Gastrocnemius medialis (tissue), 4 donors: Measurements from ENCODE around the gene DAZ2. TPM values are rescaled to one million over a fixed set of nuclear protein-coding genes. Genes with fewer than 3 reads are reported as not detected.
"Not testable (repeated sequence)": the region's sequence is repeated elsewhere in the genome, so short reads cannot be mapped to it uniquely, and the experiment has no call there.

Experiments used
- ATAC-seq, 2 donors: fragments of 150-250 bp; one replicate each; pipeline ENCODE4 v1.9.1; 2016
- DNase-seq, 2 donors: peaks; one replicate each; pipeline ENCODE4 v3.0.0-alpha.2; 2019
- H3K27ac ChIP-seq, 4 donors: fragments of 200-600 bp; sonication (generic); 1 replicate in 1 of 4; 2 replicates in 3 of 4; pipeline ENCODE4 v1.5.1; 2016 to 2018; ENCODE audit warnings: mild to moderate bottlenecking in 2 of 4, moderate library complexity in 1 of 4
- H3K27me3 ChIP-seq, 3 donors: fragments of 200-600 bp; sonication (generic) in 2 of 3; 1 replicate in 1 of 3; 2 replicates in 2 of 3; pipeline versions ENCODE4 v1.5.1 to v1.6.0; 2016 to 2019; ENCODE audit warnings: mild to moderate bottlenecking in 1 of 3, moderate library complexity in 1 of 3
- H3K36me3 ChIP-seq, 2 donors: fragments of 200-600 bp; sonication (generic) in 1 of 2; one replicate each; pipeline ENCODE4 v1.5.1; 2017 to 2018
- H3K4me1 ChIP-seq, 2 donors: fragments of 200-600 bp; sonication (generic) in 1 of 2; one replicate each; pipeline ENCODE4 v1.5.1; 2016 to 2017; ENCODE audit warnings: mild to moderate bottlenecking in 2 of 2
- H3K4me3 ChIP-seq, 4 donors: fragments of 200-600 bp; sonication (generic) in 3 of 4; 1 replicate in 1 of 4; 2 replicates in 3 of 4; pipeline ENCODE4 v1.5.1; 2016 to 2019; ENCODE audit warnings: mild to moderate bottlenecking in 2 of 4
- H3K9me3 ChIP-seq, 3 donors: fragments of 200-600 bp; sonication (generic) in 2 of 3; 1 replicate in 1 of 3; 2 replicates in 2 of 3; pipeline ENCODE4 v1.5.1; 2016 to 2019
- in situ Hi-C, 4 donors: fragments of 200-750 bp; cut with MboI; loops; one replicate each; pipeline versions ENCODE4 v1.15.0 to v1.8.0; 2017; ENCODE audit warnings: low sequenced_read_pairs in 4 of 4
- intact Hi-C: fragments of 100-400 bp; cut with DNase I; formaldehyde crosslinking; loops from one replicate; pipeline ENCODE4 v1.15.1; 2023; ENCODE audit warnings: low total_unique reads
- total RNA-seq, 4 donors: library from RNA; depleted of rRNA; stranded (reverse); fragments of >200 nt; gene quantifications; one replicate each; pipeline versions ENCODE4 v1.1.0 to v1.2.3, GENCODE V29; 2016

DAZ2 gene
- total RNA-seq, result not detected

DNA sequence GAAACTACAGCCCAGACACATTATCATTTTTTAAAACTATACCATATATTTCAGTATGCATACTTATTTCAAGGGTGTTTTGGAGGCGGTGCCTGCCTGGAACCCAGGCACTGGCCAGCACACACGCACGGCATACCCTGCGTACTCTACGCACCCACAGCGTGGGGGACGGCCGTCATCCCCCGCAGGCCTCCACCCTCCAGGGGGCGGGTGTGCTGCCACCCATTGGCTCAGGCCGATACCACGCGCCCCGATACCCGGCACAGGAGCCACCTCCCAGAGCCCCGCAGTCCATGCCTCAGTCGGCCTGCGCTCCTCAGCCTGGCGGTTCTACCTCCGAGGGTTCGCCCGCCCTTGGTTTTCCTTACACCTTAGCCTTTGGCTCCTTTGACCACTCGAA is at the start of gene DAZ2:
TSS of gene DAZ2 (plus strand) at position 301 of the 400 bp plus-strand sequence. CDS start 208 bp downstream, outside the sequence.
- H3K27me3 ChIP-seq, H3K4me3 ChIP-seq, H3K4me1 ChIP-seq, in situ Hi-C loops, H3K27ac ChIP-seq, H3K9me3 ChIP-seq, intact Hi-C loops, H3K36me3 ChIP-seq, ATAC-seq, DNase-seq: not testable (repeated sequence)

DNA sequence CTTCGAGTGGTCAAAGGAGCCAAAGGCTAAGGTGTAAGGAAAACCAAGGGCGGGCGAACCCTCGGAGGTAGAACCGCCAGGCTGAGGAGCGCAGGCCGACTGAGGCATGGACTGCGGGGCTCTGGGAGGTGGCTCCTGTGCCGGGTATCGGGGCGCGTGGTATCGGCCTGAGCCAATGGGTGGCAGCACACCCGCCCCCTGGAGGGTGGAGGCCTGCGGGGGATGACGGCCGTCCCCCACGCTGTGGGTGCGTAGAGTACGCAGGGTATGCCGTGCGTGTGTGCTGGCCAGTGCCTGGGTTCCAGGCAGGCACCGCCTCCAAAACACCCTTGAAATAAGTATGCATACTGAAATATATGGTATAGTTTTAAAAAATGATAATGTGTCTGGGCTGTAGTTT is 20.4 kb upstream of the DAZ2 start, which contains the start of gene DAZ1:
TSS of gene DAZ1 (minus strand) at position 101 of the 400 bp plus-strand sequence. CDS start 208 bp downstream, outside the sequence.
- DNase-seq, H3K27me3 ChIP-seq, in situ Hi-C loops, H3K27ac ChIP-seq, H3K4me3 ChIP-seq, ATAC-seq, intact Hi-C loops, H3K36me3 ChIP-seq, H3K9me3 ChIP-seq, H3K4me1 ChIP-seq: not testable (repeated sequence)

DNA sequence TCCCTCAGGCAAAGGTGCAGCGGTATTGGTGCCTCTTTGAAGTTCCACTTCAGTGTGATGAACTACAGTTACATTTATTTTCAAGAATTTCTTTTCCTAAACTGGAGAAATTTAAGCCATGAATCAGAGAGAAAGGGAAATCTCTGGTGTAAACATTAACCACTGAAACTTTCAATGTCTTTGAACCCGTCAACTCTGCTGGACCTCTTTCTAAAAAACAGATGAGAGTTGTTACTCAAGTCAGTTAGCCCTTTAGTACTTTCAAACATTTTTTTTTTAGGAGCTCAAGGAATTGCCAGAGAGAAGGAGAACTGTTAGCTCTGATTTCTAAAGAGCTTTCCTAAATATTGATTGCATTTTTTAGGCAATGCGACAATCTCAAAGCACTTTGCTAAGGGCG is 11.9 kb upstream of the DAZ2 start:
- H3K36me3 ChIP-seq, intact Hi-C loops, ATAC-seq, H3K9me3 ChIP-seq, in situ Hi-C loops, H3K27ac ChIP-seq, H3K27me3 ChIP-seq, H3K4me1 ChIP-seq, DNase-seq, H3K4me3 ChIP-seq: not testable (repeated sequence)

DNA sequence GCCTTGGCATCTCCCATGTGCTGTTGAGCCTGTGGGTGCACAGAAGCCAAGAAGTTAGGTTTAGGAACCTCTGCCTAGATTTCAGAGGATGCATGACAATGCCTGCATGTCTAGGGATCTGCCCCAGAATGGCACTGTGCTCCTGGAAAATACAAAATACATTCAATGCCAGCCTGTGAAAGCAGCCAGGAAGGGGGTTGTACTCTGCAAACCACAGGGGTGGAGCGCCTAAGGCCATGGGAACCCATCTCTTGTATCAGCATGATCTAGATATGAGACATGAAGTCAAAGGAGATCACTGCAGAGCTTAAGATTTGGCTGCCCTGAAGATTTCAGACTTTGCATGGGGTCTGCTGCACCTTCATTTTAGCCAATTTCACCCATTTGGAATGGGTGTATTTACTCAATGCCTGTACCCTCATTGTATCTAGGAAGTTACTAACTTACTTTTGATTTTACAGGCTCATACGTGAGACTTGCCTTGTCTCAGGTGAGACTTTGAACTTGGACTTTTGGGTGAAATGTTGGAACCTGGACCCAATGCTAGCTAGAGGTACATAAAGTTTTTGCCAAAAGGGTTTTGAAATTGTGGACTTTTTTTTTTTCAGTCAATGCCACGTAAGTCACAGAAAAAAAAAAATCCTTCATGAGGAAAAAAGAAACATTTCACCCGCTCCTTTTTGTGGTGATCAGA is 9.4 kb upstream of the DAZ2 start:
- in situ Hi-C loops, H3K4me3 ChIP-seq: not testable (repeated sequence)

DNA sequence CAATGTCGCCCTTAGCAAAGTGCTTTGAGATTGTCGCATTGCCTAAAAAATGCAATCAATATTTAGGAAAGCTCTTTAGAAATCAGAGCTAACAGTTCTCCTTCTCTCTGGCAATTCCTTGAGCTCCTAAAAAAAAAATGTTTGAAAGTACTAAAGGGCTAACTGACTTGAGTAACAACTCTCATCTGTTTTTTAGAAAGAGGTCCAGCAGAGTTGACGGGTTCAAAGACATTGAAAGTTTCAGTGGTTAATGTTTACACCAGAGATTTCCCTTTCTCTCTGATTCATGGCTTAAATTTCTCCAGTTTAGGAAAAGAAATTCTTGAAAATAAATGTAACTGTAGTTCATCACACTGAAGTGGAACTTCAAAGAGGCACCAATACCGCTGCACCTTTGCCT is 8.7 kb upstream of the DAZ2 start:
- intact Hi-C loops, H3K27ac ChIP-seq, H3K9me3 ChIP-seq, ATAC-seq, H3K27me3 ChIP-seq, DNase-seq, H3K36me3 ChIP-seq, H3K4me3 ChIP-seq, H3K4me1 ChIP-seq, in situ Hi-C loops: not testable (repeated sequence)

More for the DNA sequence above, 9.4 kb upstream of the DAZ2 start:
- H3K4me1 ChIP-seq, H3K27me3 ChIP-seq, intact Hi-C loops, DNase-seq, H3K36me3 ChIP-seq, H3K9me3 ChIP-seq, H3K27ac ChIP-seq, ATAC-seq: not testable (repeated sequence)

Other genes with a start within 250 kb of the DAZ2 start
- not detected for gene BPY2, start 235.3 kb upstream of the DAZ2 start, total RNA-seq
- not detected for gene DAZ1, start 20.5 kb upstream of the DAZ2 start, total RNA-seq